Stimulated activated CD4-positive, alpha-beta T cell treated with anti-CD3 and anti-CD28 coated beads, Interleukin-12 subunit alpha, Interleukin-12 subunit beta, amount 100 ng/mL, for 48 hours (primary cell): ENCODE data around the gene BID.
A peak's percentile ranks its signal among the peaks of the same experiment; 100 is the strongest.

Experiments used
- DNase-seq, 3 donors: peaks; one replicate each; pipeline ENCODE4 v3.0.0-alpha.2; 2020; ENCODE audit warnings: low read depth in 2 of 3, low spot score in 1 of 3

BID gene

GRCh38 chr22:17803609-17804270 lies 29.5 kb upstream of the BID start:
- no peak for DNase-seq

- no peak for DNase-seq
Measured at GRCh38 chr22:17802822-17803221, 28.6 kb upstream of the BID start.

DNA sequence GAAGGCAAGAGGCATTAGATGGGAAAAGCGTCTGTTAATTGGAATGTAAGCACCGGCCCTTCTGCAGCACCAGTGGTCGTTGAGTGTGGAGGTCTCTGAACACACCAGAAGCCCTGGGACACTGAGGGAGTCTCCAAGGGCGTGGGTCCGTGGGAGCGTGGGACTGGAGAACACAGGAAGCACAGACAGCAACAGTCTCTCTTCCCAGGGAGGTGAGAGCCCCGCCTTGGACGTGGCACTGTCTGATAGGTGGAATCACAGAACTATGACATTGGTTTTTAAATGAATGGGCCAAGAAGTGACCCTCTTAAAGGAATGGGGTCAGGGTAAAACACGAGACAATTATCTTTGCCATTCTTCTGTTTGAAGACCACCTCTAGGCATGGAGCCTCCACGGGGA lies 28.1 kb upstream of the BID start:
- no peak for DNase-seq

GRCh38 chr22:17797721-17798559 lies 23.7 kb upstream of the BID start:
- DNase-seq: no peak

- no peak for DNase-seq
Measured at GRCh38 chr22:17796695-17797094, 22.4 kb upstream of the BID start.

GRCh38 chr22:17795661-17796548 lies 21.6 kb upstream of the BID start:
- DNase-seq: no peak

DNA sequence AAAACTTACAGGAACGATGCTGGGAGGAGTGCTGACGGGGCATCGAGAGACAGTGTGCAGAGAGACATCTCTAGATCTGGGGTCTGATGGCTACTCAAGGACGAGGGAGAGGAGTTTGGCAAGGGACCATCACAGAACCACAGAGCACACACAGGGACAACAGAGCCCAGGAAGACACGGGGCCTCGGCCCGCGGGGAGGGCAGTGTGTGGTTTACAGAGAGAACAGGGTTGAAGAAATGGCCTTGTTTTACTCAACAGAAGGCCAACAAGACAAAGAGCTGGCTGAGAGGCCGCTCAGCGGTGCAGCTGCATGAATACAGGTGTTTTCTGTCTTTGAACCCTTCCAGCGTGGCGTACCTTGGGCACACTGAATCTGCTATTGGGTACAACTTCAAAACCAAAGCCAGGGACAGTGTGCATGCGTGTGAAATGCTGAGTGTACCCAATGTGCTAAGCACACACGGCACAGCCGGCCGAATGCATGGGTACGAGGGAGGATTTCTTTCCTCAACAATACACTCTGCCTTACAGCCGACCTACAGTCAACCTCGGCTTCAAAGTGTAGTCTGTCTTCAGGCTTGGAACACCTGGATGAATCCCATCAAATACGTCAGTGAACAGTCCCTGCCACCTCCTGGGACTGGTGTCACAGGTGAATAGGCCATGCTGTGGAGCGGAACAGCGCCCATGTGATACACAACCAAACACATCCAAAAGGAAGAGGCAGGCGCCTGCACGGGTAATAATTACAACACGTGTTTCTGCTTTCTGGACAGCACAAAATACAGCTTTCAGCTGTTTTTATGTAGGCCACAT lies 20.7 kb upstream of the BID start:
- no peak for DNase-seq

DNA sequence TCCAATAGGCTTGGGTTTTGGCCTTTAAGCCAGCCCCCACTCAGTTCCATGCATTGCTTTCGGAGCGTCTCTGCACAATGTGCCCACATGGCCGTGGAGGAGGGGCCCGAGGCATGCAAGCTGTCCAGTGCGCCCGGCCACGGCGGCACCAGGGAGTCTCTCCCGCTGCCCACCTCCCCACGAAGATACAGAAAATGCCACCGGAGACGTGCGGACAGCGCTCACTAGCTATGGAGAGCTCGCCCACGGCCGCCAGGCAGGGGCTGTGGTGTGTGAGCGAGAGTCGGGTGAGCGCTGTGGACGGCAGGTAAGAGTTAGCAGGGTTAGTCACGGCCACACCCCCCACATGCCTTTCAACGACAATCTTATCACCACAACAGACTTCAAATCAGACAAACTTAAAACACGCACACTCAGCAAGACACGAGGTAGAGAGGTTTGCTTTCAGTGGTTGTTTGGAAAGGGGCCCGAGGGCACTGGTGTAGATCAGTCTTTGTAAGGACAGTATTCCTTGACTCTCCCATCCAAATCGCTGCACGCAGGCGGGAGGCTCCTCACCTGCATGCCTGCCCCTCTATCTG lies 18.7 kb upstream of the BID start:
- DNase-seq: no peak

DNA sequence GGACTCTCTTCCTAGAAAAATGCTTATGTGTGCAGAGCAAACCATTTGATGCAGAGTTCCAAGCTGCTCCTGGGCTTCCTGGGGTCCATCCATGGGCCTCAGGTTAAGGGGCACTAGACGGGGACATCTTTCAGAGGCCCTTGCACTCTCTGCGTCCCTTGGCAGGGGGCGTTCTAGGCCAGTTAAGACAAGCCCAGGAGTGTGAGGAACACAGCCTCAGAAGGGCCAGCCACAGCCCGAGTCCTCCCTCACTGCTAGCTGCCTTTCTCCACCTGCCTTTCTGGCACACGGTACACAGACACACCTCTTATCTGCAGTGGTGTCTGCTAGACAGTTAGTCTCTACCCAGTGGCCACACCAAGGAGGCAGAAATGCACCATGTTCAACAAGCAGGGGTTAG lies 18.0 kb upstream of the BID start:
- DNase-seq: no peak

DNA sequence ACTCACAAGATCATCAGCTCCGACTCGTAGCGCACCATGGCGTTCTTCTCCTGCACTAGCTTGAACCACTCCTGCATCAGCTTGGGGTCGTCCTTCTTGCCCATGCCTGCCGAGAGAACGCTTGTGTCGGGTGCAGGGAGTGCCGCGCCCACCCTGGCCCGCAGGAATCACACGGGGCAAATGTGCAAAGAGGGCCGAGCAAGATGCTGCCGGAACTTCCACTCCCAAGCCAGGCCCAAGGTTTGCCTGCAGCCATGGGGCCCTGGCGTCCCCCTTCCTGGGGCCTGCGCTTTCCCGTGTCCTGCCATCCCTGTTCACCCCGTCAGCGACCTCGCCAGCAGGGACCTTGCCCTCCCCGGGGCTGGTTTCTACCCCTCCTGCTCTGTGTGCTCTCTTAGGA lies 16.9 kb upstream of the BID start:
- no peak for DNase-seq

DNA sequence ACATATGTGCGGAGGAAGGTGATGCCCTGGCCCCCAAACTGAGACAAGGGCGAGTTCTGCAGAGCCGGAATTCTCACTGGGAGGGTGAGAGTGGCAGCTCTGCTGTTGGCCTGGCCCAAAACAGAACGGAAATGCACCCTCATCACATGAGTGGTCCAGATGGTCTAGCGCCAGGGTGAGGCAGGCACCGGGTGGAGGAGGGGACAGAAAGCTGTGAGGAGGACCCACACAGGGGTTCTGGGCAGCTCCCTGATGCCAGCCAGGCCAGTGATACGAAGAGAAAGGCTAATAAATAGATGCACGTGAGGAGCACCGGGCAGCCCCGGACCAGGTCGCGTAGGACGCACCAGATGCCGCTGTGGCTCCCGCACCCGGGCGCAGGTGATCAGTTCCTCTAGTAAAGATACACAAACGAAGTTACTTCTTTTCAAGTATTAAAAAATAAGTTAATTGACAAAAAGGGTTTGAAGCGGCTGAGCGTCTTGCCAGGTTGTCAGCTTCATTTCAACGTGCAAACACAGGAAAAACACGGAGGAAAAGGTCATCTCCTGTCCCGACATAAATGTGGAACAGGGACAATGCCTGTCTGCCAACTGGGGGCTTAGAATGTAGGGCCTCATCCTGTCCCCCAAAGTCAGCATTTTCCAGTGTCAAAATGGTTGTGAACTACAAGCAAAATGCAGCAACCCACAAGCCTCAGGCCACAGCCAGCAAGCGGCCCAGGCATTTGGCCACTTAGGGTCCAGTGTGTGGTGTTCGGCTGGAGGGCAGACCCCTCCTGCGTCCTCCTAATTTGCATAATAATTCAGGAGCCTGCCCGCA lies 15.3 kb upstream of the BID start:
- DNase-seq: no peak

DNA sequence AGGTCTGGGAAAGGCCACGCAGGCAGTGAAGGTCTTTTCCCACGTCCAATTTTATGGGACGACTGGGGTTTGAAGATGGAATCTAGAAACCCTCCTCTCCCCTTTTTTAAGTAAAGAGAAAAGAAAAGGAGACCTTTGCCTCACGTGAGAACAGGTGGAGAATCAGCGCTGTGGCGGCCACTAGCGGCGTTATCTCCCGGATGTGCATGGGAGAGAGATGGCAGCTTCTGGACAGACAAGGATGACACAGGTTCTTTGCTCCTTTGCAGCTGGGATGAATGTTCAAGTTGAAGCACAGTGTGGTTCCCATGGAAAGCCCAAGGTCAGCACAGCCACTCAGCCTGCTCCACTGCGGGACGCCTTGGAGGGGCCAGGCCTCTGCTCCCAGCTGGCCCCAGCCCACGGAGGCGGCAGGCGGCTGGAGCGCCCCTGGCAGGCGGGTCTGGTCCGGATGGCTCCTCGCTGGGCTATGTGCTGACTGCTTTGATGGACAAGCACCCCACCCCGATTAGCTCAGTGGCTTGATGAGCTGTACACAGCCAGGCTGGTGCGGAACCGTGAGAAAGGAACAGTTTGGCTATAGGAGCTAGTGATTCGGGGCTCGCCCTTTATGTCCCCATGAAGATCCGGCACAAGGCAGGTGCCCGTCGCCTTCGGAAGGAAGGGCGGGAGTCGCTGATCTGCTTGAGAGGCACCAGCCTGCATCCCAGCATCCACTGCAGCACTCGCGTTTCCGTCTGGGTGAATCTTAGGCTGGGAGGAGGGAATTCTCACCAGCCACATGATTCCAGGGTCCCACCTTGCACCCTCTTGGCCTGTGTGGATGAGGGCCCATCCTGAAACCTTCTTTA lies 14.5 kb upstream of the BID start:
- no peak for DNase-seq

DNA sequence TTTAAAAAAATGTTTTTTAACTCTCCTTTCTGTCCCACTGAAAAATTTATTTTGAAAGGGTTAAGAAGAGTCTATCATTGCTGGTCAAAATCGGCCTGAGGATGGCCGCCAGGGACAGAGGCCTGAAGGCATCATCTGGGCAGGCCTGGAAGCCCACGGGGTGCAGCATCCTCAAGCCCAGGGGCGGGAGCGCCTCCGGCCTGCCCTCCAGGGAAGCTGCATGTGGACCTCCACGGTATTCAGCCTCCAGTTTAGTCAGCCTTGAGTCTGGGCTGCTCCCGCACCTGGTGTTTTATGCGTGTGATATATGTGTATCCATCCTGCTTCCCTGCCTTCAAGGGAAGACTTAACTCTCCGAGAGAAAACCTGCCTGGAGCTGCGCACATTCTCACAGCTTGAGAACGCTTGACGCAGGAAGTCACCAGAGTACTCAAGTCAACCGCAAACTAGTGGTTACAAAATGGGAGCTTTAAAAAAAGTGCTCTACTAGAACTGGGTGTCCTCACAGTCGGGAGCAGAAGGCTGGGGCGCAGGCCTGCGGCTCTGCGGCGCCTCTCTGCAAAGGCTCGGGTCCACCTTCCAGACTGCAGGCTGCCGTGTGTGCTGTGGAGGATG lies 13.6 kb upstream of the BID start:
- no peak for DNase-seq

GRCh38 chr22:17787241-17787640 lies 13.0 kb upstream of the BID start:
- no peak for DNase-seq

DNA sequence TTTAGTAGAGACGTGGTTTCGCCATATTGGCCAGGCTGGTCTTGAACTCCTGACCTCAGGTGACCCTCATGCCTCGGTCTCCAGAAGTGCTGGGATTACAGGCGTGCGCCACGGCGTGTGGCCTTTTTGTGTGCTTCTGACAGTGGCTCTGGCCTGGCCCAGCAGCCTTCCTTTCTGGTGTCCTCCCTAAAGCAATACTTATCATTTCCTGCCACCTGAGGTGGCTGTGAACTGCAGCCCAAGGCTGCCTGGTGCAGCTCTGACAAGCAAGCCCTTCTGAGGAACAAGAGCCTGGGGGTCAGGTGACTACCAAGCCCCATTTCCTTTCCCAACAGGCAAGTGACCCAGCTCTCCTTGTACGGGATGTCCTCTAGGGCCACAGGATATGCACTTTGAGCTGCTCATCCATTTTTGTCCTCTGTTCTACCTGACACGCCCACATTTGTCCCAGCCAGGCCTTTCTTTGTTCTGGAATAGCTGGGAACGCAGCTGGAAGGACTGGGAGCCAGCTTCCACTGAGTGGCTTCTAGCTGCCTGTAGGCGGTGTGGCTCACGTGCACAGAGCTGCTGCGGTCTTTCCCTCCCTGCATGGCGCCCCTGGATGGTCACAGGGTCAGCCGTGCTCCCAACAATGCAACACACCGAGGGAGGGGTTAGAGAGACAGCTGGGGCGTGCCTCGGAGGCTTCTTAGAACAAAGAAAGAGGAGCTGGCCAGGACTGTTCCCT lies 12.3 kb upstream of the BID start:
- DNase-seq: no peak

GRCh38 chr22:17785185-17786184 lies 11.2 kb upstream of the BID start:
- peak; percentile 48 to 72 (median 67) for DNase-seq
